ENCODE data around the gene ZNF775. TPM values are rescaled to one million over a fixed set of nuclear protein-coding genes. Genes with fewer than 3 reads are reported as not detected.

ZNF775 gene
- total and polyA plus RNA-seq, 8 donors: 4.0 to 11.7 (median 5.8) TPM

GRCh38 chr7:150431839-150432658 lies 52.9 kb downstream of the ZNF775 start:
- ATAC-seq (no peak), DNase-seq (no peak)
- Histone ChIP-seq H3K4me3 (no peak overlapping the region), H3K27me3 (no peaks in the 10 kb centered on the region), H3K27ac (no peak overlapping the region), H3K4me1 (peaks cover 0 to 28% of the 10 kb centered on the region in 2 donors), H3K36me3 (no peaks in the 10 kb centered on the region), H3K9me3 (no peaks in the 10 kb centered on the region)
- intact Hi-C loops (cut with DNase I): no loop called here
- TF ChIP-seq CTCF (IDR thresholded peaks at IDR 0.05): no peak

GRCh38 chr7:150432915-150433892 lies 54.1 kb downstream of the ZNF775 start:
- H3K4me1 ChIP-seq: peaks cover 0 to 28% of the 10 kb centered on the region in 2 donors
- H3K36me3 ChIP-seq: no peaks in the 10 kb centered on the region
- ATAC-seq: peak; percentile 58
- TF ChIP-seq CTCF (IDR thresholded peaks at IDR 0.05): no peak
- H3K4me3 ChIP-seq: no peak overlapping the region
- no peaks in the 10 kb centered on the region for H3K27me3 ChIP-seq
- intact Hi-C loops (cut with DNase I): no loop called here
- H3K27ac ChIP-seq: no peak overlapping the region
- peak in 1 of 4 donors; percentile 40 for DNase-seq
- no peaks in the 10 kb centered on the region for H3K9me3 ChIP-seq

GRCh38 chr7:150434240-150434639 lies 55.1 kb downstream of the ZNF775 start:
- Histone ChIP-seq H3K27me3 (no peaks in the 10 kb centered on the region), H3K36me3 (no peaks in the 10 kb centered on the region), H3K4me3 (no peak overlapping the region), H3K4me1 (peaks cover 0 to 21% of the 10 kb centered on the region in 2 donors), H3K27ac (no peak overlapping the region), H3K9me3 (no peaks in the 10 kb centered on the region)
- no peak for TF ChIP-seq CTCF (IDR thresholded peaks at IDR 0.05)
- ATAC-seq (no peak), DNase-seq (no peak)
- intact Hi-C loops (cut with DNase I): no loop called here

- Histone ChIP-seq H3K27me3 (no peaks in the 10 kb centered on the region), H3K27ac (peak overlapping the region in 1 of 2 donors; percentile 1), H3K4me1 (peaks cover 0 to 24% of the 10 kb centered on the region in 2 donors), H3K9me3 (no peaks in the 10 kb centered on the region), H3K4me3 (no peak overlapping the region), H3K36me3 (no peaks in the 10 kb centered on the region)
- intact Hi-C loops (cut with DNase I): no loop called here
- ATAC-seq (no peak), DNase-seq (no peak)
- no peak for TF ChIP-seq CTCF (IDR thresholded peaks at IDR 0.05)
Measured at GRCh38 chr7:150435047-150435389, 55.9 kb downstream of the ZNF775 start.
